AG08395 (cell line): ENCODE data around the gene TTC7B.
"Not testable (repeated sequence)": the region's sequence is repeated elsewhere in the genome, so short reads cannot be mapped to it uniquely, and the experiment has no call there.

ENCODE experiments used
- DNase-seq: peaks from one replicate; pipeline ENCODE4 v3.0.0; 2012; ENCODE audit warnings: mixed read lengths, low spot score

The TTC7B gene

GRCh38 chr14:90830931-90831701 lies 14.9 kb upstream of the TTC7B start:
- DNase-seq = no peak

- DNase-seq = no peak
Observed at GRCh38 chr14:90829677-90830076, 13.4 kb upstream of the TTC7B start.

- no peak for DNase-seq
Observed at GRCh38 chr14:90828642-90829487, 12.6 kb upstream of the TTC7B start.

- peak; percentile 99 for DNase-seq
Observed at GRCh38 chr14:90827919-90828610, 11.8 kb upstream of the TTC7B start.

GRCh38 chr14:90823542-90823941 lies 7.3 kb upstream of the TTC7B start:
- not testable (repeated sequence) for DNase-seq

- DNase-seq = no peak
Observed at GRCh38 chr14:90820958-90821357, 4.7 kb upstream of the TTC7B start.

GRCh38 chr14:90819734-90820393 lies 3.6 kb upstream of the TTC7B start:
- no peak for DNase-seq

- no peak for DNase-seq
Observed at GRCh38 chr14:90818715-90819114, 2.5 kb upstream of the TTC7B start.

GRCh38 chr14:90816681-90817436 lies 629 bp upstream of the TTC7B start:
- no peak for DNase-seq

- no peak for DNase-seq
Observed at GRCh38 chr14:90815572-90815821, 733 bp downstream of the TTC7B start.

- peak; percentile 10 for DNase-seq
Observed at GRCh38 chr14:90814806-90815571, 1.2 kb downstream of the TTC7B start.

- DNase-seq = no peak
Observed at GRCh38 chr14:90813442-90813841, 2.8 kb downstream of the TTC7B start.

- DNase-seq = no peak
Observed at GRCh38 chr14:90812109-90812508, 4.1 kb downstream of the TTC7B start.

GRCh38 chr14:90811641-90812040 lies 4.6 kb downstream of the TTC7B start:
- DNase-seq = no peak

GRCh38 chr14:90810806-90811205 lies 5.4 kb downstream of the TTC7B start:
- no peak for DNase-seq

- DNase-seq = no peak
Observed at GRCh38 chr14:90809530-90810312, 6.5 kb downstream of the TTC7B start.

- peak; percentile 24 for DNase-seq
Observed at GRCh38 chr14:90808759-90809529, 7.3 kb downstream of the TTC7B start.

- DNase-seq = no peak
Observed at GRCh38 chr14:90807060-90807459, 9.2 kb downstream of the TTC7B start.
